Activated T-helper 1 cell treated with anti-CD3 and anti-CD28 coated beads, Interleukin-12 subunit alpha, Interleukin-12 subunit beta, Interleukin-2, Interleukin-4 antibody, amounts not matched to agents 30 ng/mL and 10 ng/mL and 1 ng/mL, durations not matched to agents 14 hours and 24 hours and 36 hours (primary cell): ENCODE results near the gene IDH3A. TPM values are rescaled to one million over a fixed set of nuclear protein-coding genes. Genes with fewer than 3 reads are reported as not detected.
A peak's percentile ranks its signal among the peaks of the same experiment; 100 is the strongest.

ENCODE experiments used
- DNase-seq: peaks from one replicate; pipeline ENCODE4 v3.0.0; 2021; ENCODE audit warnings: low spot score
- H3K27ac Mint-ChIP-seq: one replicate; pipeline ENCODE4 v1.8.0; 2021; ENCODE audit warnings: mild to moderate bottlenecking, mixed read lengths
- H3K27me3 Mint-ChIP-seq: one replicate; pipeline ENCODE4 v1.8.0; 2022; ENCODE audit warnings: mild to moderate bottlenecking, moderate library complexity, mixed read lengths; ENCODE audit not compliant: insufficient read depth
- H3K36me3 Mint-ChIP-seq: one replicate; pipeline ENCODE4 v1.8.0; 2021; ENCODE audit warnings: low read depth, mixed read lengths
- H3K4me1 Mint-ChIP-seq: one replicate; pipeline ENCODE4 v1.8.0; 2021; ENCODE audit warnings: low read depth, mixed read lengths
- H3K4me3 Mint-ChIP-seq: one replicate; pipeline ENCODE4 v1.8.0; 2021; ENCODE audit warnings: mild to moderate bottlenecking, moderate library complexity, mixed read lengths
- H3K9me3 Mint-ChIP-seq: one replicate; pipeline ENCODE4 v1.8.0; 2021; ENCODE audit warnings: mixed read lengths
- intact Hi-C: fragments of 100-400 bp; cut with micrococcal nuclease; formaldehyde crosslinking; loops from one replicate; pipeline ENCODE4 v1.15.1; 2024
- total RNA-seq: library from RNA; stranded (reverse); gene quantifications from 2 replicates; pipeline ENCODE4 v1.2.3, GENCODE V29; 2022

Gene IDH3A
- total RNA-seq, 1 donor from 2014 or later, result 160 TPM

DNA sequence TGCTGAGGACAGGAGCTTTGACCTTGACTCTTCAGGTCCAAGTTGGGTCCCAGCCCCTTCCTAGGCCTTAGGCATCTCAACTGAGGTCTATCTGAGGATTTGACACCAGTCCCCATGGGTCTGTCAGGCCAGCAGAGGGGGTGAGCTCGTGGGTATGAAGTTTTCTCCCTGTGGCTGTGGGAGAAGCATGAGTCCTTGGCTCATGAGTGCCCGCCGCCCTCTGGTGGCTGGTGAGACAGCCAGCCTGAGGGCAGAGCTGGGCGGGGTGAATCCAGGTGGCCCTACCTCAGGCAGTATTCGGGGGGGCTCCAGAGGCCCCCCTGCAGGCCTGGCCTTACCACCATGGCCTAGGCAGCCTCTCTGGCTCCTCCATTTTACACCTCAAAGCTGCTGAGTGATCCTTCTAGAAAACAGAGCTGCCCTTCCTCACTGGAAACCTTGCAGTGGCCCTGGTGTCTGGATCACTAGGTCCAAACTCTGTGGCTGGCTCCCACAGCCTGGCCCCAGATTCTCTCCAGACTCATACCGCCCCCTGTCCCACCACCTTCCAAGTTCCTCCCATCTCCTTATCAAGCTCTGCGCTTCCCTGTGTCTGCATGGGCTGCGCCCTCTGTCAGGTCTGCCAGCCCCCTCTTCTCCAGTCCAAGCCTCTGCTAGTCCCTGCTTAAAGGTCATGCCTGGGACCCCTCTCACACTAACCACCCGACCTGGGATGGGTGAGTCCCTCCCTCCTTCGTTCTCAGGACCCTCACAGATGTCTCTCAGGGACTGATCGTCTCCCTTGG is 40.7 kb upstream of the IDH3A start:
- H3K4me1 Mint-ChIP-seq, result peaks cover 50% of the 10 kb centered on the region
- intact Hi-C loops, result loop anchor here (1.0 kb wide), 5 partner anchors 74 to 198 kb away; no protein-coding TSS in a partner anchor
- H3K9me3 Mint-ChIP-seq, result no peaks in the 10 kb centered on the region
- DNase-seq, result peak; percentile 73
- no peaks in the 10 kb centered on the region for H3K36me3 Mint-ChIP-seq
- no peak overlapping the region for H3K27ac Mint-ChIP-seq
- H3K4me3 Mint-ChIP-seq, result no peak overlapping the region
- H3K27me3 Mint-ChIP-seq, result no peaks in the 10 kb centered on the region

DNA sequence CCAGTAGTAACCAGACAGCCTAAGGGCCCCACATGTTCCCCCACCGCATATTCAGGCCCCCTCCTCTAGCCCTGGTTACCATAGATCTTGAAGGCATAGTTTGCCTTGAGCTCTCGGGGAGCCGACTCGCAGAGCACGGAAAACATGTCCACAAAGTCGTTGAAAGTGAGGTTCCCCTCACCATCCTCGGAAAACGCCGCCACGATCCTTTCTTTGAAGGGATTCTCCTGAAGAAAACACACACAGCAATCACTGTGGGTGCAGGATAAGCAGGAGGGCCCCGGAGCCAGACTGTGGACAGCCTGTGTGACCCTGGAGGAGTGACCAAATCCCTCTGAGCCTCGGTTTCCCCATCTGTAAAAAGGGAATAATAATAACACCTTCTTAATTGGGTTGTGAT is 40.0 kb upstream of the IDH3A start:
- Mint-ChIP-seq H3K36me3 (no peaks in the 10 kb centered on the region), H3K4me3 (no peak overlapping the region), H3K4me1 (peaks cover 47% of the 10 kb centered on the region), H3K27me3 (no peaks in the 10 kb centered on the region), H3K9me3 (no peaks in the 10 kb centered on the region), H3K27ac (no peak overlapping the region)
- intact Hi-C loops, result no loop called here
- no peak for DNase-seq

DNA sequence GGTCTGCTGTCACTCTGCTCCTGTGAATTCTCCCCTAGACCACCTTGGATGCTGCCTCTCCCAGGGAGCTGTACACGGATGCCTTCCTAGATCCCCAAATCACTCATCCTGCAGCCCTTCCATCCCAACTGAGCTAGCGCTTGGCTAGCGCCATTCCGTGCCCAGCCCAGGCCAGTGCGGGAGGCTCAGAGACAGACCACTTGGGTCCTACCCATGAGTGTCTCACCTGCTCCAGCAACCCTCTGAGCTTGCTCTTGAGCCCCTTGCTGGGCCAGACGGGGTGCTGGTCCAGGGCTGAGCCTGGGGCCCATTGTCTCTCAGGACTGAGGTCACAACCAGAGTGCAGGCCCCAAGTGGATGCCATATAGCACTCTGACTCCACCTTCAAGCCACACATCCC is 39.1 kb upstream of the IDH3A start:
- intact Hi-C loops, result loop anchor here (5.0 kb wide), 1 partner anchor 312 kb away; no protein-coding TSS in a partner anchor
- Mint-ChIP-seq H3K36me3 (no peaks in the 10 kb centered on the region), H3K4me3 (no peak overlapping the region), H3K27ac (no peak overlapping the region), H3K9me3 (no peaks in the 10 kb centered on the region), H3K27me3 (no peaks in the 10 kb centered on the region), H3K4me1 (peaks cover 38% of the 10 kb centered on the region)
- no peak for DNase-seq

DNA sequence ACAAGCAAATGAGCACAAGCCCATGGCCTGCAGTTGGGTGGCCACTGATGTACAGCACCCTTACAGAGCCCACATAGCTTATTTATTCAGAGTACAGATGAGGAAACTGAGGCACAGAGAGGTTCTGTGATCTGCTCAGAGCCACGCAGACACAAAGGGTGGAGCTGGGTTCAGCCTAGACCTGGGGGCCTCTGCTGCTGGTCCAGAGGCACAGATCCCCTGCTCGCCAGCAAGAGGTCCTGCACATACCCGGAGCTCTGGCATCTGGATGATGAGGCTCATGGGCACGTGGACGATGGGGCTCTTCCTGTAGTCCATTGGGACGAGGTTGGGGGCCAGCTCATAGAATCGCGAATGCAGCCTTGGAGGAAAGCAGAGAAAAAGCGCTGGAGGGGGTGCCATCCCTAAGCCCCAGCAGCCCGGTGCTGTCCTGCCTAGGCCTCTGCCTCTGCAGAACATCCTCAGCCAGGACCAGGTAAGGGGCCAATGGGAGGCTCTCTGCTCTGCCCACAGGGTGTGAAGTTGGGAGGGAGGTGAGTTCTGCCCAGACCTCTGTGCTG is 38.2 kb upstream of the IDH3A start:
- no peaks in the 10 kb centered on the region for H3K27me3 Mint-ChIP-seq
- intact Hi-C loops, result loop anchor here (5.0 kb wide), 1 partner anchor 311 kb away; no protein-coding TSS in a partner anchor
- no peaks in the 10 kb centered on the region for H3K36me3 Mint-ChIP-seq
- no peaks in the 10 kb centered on the region for H3K9me3 Mint-ChIP-seq
- DNase-seq, result no peak
- peak overlapping the region; percentile 38 for H3K27ac Mint-ChIP-seq
- no peak overlapping the region for H3K4me3 Mint-ChIP-seq
- H3K4me1 Mint-ChIP-seq, result peaks cover 29% of the 10 kb centered on the region

DNA sequence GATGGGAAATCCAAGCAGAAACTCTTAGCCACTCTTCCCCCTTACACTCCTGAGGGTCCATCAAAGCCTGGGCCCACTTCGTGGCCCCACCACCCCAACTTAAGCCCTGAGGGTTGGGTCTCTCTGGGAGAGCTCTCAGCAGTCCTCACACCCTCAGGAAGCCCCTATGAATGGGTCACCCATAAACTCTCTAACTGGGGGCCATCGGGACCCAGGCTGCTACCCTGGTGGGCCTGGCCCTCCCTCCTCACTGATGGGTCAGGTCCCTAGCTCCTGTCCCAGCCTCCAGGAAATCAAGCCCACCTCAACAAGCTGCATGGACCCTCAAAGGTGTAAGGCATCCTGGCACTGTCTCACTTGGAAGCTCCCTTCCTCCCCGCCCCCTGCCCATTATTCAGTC is 37.4 kb upstream of the IDH3A start:
- peaks cover 21% of the 10 kb centered on the region for H3K4me1 Mint-ChIP-seq

DNA sequence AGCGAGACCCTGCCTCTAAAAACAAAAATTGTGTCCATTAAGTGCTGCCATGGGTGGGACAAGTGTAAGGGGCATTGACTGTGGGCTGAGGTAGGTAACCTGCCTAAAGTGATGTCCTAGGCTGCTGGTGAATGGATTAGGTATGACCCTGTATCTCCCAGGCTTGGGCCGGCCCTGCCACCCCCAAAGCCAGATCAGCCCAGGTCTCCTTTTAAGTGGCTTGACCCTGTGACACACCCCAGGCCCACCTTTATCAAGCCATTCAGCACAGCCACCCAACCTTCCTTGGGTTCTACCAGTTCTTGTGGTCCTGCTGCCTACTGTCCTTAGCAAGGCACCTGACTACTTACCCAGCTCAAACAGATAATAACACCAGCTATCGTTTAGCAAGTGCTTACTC is 36.6 kb upstream of the IDH3A start:
- peaks cover 13% of the 10 kb centered on the region for H3K4me1 Mint-ChIP-seq
- no peaks in the 10 kb centered on the region for H3K9me3 Mint-ChIP-seq
- H3K4me3 Mint-ChIP-seq, result no peak overlapping the region
- no peaks in the 10 kb centered on the region for H3K27me3 Mint-ChIP-seq
- no peak for DNase-seq
- H3K36me3 Mint-ChIP-seq, result no peaks in the 10 kb centered on the region
- H3K27ac Mint-ChIP-seq, result no peak overlapping the region
- intact Hi-C loops, result loop anchor here (5.0 kb wide), 1 partner anchor 310 kb away; no protein-coding TSS in a partner anchor

More for the DNA sequence above, 37.4 kb upstream of the IDH3A start:
- intact Hi-C loops, result loop anchor here (5.0 kb wide), 1 partner anchor 311 kb away; no protein-coding TSS in a partner anchor
- H3K9me3 Mint-ChIP-seq, result no peaks in the 10 kb centered on the region
- no peak for DNase-seq
- no peak overlapping the region for H3K27ac Mint-ChIP-seq
- no peaks in the 10 kb centered on the region for H3K36me3 Mint-ChIP-seq
- H3K4me3 Mint-ChIP-seq, result no peak overlapping the region
- no peaks in the 10 kb centered on the region for H3K27me3 Mint-ChIP-seq

DNA sequence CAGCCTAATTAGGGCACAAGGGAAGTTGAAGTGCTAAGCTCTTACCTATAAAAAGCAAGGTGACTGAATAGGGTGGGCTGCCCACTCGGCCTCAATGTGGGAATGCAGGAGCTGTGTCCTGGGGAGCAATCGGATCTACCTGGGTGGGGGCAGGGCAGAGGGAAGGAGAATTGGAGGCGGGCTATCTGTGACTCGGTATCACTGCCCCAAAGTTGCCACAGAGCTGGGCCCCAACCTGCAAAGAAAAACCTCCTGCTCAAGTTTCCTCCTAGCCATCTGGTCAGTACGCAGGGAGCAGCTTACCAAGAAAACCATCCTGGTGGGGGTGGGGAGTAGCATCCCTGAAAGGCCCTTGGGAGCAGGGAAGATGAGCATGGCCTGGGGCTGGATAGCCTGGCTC is 28.6 kb upstream of the IDH3A start:
- H3K27ac Mint-ChIP-seq, result no peak overlapping the region
- no peak for DNase-seq
- peaks cover 3% of the 10 kb centered on the region for H3K27me3 Mint-ChIP-seq
- H3K36me3 Mint-ChIP-seq, result no peaks in the 10 kb centered on the region
- no peak overlapping the region for H3K4me3 Mint-ChIP-seq
- intact Hi-C loops, result no loop called here
- no peaks in the 10 kb centered on the region for H3K4me1 Mint-ChIP-seq
- no peaks in the 10 kb centered on the region for H3K9me3 Mint-ChIP-seq

DNA sequence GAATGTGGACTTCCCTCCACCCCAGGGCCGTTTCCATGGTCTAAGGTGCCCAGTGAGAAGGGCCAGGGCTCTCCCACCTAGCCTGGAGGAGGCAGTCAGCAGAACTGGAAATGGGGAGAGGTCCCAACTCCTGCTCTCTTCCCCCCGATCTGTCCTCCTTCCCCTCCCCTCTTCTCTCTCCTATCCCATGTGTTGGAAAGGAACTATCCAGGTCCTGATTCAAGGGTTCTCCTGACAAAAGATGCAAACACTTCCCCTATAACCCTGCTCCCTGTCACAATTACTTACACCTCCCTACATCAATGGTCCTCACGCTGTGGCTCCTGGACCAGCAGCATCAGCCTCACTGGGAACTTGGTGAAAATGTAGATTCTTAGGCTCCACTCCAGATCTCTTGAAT is 23.9 kb upstream of the IDH3A start:
- intact Hi-C loops, result no loop called here
- peaks cover 5% of the 10 kb centered on the region for H3K27me3 Mint-ChIP-seq
- H3K4me3 Mint-ChIP-seq, result no peak overlapping the region
- no peaks in the 10 kb centered on the region for H3K4me1 Mint-ChIP-seq
- no peaks in the 10 kb centered on the region for H3K36me3 Mint-ChIP-seq
- no peak for DNase-seq
- no peak overlapping the region for H3K27ac Mint-ChIP-seq
- no peaks in the 10 kb centered on the region for H3K9me3 Mint-ChIP-seq

DNA sequence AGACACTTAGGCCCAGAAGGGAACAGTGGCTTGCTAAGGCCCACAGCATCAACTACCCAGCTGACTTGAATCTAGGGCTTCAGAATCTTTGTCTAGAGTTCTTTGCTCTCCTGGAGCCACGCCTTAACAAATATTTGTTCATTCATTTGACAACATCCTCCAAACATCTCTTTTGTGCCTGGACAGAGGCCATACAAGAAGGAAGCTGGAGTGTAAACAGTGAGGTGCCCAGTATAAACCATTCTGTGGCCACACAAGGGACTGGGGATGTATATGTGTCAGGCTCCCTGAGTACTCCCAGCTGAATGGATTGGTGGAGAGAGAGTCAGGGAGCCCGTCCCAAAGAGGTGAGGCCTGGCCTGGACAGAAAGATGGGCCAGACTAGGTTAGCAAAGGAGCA is 21.3 kb upstream of the IDH3A start:
- Mint-ChIP-seq H3K36me3 (no peaks in the 10 kb centered on the region), H3K4me1 (peaks cover 11% of the 10 kb centered on the region), H3K27ac (no peak overlapping the region), H3K4me3 (no peak overlapping the region), H3K27me3 (peaks cover 9% of the 10 kb centered on the region), H3K9me3 (no peaks in the 10 kb centered on the region)
- no peak for DNase-seq
- intact Hi-C loops, result no loop called here

DNA sequence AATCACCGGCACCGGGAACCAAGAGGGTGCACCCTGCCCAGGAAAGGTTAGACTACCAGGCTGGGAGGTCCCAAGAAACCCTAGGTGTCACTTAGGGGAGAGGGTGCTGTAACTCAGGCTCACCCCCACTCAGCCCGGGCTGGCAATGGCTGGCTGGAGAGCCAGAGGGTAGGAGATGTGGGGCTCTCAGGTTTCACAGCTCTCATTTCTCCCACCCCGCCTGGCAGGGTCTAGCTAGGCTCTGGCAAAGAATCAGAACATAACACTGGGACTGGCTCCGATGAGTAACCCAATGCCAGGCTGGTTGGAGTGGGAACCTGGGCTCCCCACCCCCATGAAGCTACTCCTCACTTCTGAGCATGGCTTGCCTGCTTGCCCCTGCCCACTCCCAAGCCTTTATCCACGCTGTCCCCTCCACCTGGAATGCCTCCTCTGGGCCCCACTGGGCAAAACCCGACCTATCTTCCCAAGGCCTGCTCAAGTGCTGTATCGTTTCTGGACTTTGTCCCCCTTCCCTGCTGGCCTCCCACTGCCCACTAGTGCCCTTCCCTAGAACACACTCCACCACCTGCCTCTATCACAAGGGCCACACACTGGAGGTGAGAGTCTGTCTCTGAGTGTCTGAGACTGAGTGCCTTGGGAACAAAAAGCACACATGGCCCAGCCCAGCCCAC is 19.9 kb upstream of the IDH3A start:
- Mint-ChIP-seq H3K36me3 (no peaks in the 10 kb centered on the region), H3K4me1 (peaks cover 22% of the 10 kb centered on the region), H3K27ac (no peak overlapping the region), H3K4me3 (no peak overlapping the region), H3K9me3 (no peaks in the 10 kb centered on the region), H3K27me3 (peaks cover 9% of the 10 kb centered on the region)
- no peak for DNase-seq
- intact Hi-C loops, result no loop called here

DNA sequence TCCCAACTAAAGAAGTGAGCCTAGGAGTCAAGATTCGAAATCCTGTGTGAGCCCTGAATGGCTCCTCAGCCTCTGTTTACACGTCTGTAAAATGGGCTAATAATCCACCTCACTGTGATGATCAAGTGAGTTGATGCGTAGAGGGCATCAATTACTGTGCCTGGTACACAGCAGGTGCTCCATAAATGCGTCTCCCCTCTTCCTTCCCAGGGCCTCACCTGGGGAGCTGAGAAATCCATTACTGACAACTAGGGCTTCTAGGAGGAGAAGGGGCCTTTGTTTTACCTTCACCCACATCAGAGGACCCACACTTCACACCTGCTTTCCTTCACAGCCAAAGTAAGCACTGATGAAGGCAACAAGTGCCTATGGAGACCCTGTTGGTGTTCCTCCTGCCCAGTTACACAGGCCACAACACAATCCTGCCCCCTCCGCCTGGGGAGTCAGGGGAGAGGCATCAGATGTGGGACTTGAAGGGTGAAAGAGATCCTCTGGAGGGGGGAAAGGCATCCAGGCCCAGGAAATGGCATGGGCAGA is 19.3 kb upstream of the IDH3A start:
- no peaks in the 10 kb centered on the region for H3K9me3 Mint-ChIP-seq
- H3K4me1 Mint-ChIP-seq, result peaks cover 22% of the 10 kb centered on the region
- peaks cover 9% of the 10 kb centered on the region for H3K27me3 Mint-ChIP-seq
- H3K36me3 Mint-ChIP-seq, result no peaks in the 10 kb centered on the region
- H3K27ac Mint-ChIP-seq, result peak overlapping the region; percentile 57
- intact Hi-C loops, result loop anchor here (5.0 kb wide), 1 partner anchor 37 kb away; no protein-coding TSS in a partner anchor
- DNase-seq, result no peak
- peak overlapping the region; percentile 84 for H3K4me3 Mint-ChIP-seq

DNA sequence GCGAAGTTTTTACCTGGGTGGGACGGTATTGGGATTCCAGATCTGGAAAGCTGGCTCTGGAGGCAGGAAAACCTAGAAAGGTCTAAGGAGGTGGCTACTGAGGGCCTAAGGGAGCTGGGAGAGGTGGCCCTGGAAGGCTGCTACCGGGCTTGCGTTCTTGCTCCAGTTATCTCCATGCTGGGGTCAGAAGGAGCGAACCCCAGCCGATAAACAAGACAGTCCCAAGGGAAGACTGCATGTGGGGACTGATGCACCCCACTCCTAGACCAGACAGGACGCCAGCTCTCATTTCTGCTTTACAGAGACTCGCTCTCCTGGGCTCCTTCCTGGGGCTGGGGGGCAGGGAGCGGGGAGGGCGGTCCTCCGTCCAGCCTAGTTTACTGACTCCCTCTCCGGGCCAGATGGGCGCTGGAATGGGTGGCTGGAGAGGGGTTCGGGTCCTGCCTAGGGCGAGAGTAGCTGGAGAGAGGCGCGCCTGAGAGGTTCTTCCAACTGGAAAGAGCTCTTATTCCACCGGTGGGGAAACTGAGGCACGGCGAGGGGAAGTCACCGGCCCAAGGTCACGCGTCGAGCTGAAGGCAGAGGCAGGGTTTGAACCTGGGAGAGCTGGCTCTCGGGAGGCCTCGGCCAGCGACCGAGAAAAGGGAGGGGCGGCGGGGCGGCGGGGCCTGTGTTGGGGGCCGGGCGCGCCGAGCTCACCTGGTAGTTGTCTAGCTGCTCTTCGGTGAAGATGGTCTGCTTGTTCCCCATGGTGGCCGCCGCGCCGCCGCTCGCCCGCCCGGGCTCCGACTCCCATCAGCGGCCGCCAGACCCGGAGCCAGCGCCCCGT is 18.5 kb upstream of the IDH3A start:
- peak overlapping the region; percentile 57 for H3K27ac Mint-ChIP-seq
- H3K27me3 Mint-ChIP-seq, result peaks cover 11% of the 10 kb centered on the region
- peaks cover 22% of the 10 kb centered on the region for H3K4me1 Mint-ChIP-seq
- no peak for DNase-seq
- H3K9me3 Mint-ChIP-seq, result no peaks in the 10 kb centered on the region
- intact Hi-C loops, result loop anchor here (1.0 to 5.0 kb wide), 5 partner anchors 17 to 111 kb away; partner anchors contain the start of gene IDH3A
- peak overlapping the region; percentile 84 for H3K4me3 Mint-ChIP-seq
- no peaks in the 10 kb centered on the region for H3K36me3 Mint-ChIP-seq
